ENCODE measurements around the gene KCNK17.

Gene KCNK17

DNA sequence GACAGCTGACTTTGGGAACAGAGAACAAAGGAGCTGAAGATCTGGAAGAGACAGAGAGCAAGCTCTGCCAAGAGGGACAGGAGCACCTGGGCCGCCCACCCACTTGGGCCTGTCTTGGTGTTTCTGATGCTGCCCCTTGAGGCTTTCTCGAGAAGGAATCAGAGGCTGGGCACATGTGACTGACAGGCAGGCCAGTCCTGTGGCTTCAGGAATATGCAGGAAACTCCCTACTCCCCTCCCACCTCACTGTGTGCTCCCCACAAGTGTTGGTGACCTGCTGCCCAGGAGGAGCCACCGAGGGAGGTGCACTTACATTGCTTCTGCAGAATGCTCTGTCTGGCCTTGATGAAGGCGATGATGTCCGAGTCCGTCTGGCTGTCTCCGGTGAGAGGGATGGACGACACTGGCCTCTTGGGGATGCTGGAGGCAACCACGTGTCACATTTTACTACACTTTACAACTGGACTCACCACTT, 29.2 kb upstream of the KCNK17 start:
- DNase-seq (ENCODE audit: low read depth): no peak
- TF ChIP-seq CTCF (IDR thresholded peaks at IDR 0.05; ENCODE audit: low read depth, low read length, missing control alignments): no peak
- H3K4me3 ChIP-seq (ENCODE audit: low read depth, low read length): no peak overlapping the region

- no peak overlapping the region for H3K4me3 ChIP-seq (ENCODE audit: low read depth, low read length)
- no peak for TF ChIP-seq CTCF (IDR thresholded peaks at IDR 0.05; ENCODE audit: low read depth, low read length, missing control alignments)
- DNase-seq (ENCODE audit: low read depth): no peak
Measured at GRCh38 chr6:39342692-39343395, 28.6 kb upstream of the KCNK17 start.

DNA sequence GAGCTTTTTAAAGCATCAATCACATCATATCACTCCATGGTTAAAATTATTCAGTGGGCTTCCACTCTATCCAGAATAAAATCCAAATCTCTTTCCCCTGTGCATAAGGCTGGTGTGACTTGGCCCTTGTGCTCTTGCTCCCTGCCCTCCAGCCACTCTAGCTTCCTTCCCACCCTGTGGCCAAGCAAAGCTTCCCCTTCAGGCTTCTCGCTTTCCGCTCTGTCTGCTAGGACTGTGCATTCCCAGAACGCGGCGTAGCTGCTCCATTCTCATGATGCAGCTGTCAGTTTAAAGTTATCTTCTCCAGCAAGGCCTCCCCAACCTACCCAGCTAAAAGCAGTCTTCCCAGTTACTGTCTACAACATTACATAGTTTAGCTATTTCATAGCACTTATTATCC, 27.7 kb upstream of the KCNK17 start:
- TF ChIP-seq CTCF (IDR thresholded peaks at IDR 0.05; ENCODE audit: low read depth, low read length, missing control alignments): no peak
- DNase-seq (ENCODE audit: low read depth): no peak
- no peak overlapping the region for H3K4me3 ChIP-seq (ENCODE audit: low read depth, low read length)

GRCh38 chr6:39341352-39341751, 27.1 kb upstream of the KCNK17 start:
- TF ChIP-seq CTCF (IDR thresholded peaks at IDR 0.05; ENCODE audit: low read depth, low read length, missing control alignments): no peak
- DNase-seq (ENCODE audit: low read depth): no peak
- H3K4me3 ChIP-seq (ENCODE audit: low read depth, low read length): no peak overlapping the region

GRCh38 chr6:39339868-39340550, 25.8 kb upstream of the KCNK17 start:
- TF ChIP-seq CTCF (IDR thresholded peaks at IDR 0.05; ENCODE audit: low read depth, low read length, missing control alignments): no peak
- H3K4me3 ChIP-seq (ENCODE audit: low read depth, low read length): no peak overlapping the region
- no peak for DNase-seq (ENCODE audit: low read depth)

DNA sequence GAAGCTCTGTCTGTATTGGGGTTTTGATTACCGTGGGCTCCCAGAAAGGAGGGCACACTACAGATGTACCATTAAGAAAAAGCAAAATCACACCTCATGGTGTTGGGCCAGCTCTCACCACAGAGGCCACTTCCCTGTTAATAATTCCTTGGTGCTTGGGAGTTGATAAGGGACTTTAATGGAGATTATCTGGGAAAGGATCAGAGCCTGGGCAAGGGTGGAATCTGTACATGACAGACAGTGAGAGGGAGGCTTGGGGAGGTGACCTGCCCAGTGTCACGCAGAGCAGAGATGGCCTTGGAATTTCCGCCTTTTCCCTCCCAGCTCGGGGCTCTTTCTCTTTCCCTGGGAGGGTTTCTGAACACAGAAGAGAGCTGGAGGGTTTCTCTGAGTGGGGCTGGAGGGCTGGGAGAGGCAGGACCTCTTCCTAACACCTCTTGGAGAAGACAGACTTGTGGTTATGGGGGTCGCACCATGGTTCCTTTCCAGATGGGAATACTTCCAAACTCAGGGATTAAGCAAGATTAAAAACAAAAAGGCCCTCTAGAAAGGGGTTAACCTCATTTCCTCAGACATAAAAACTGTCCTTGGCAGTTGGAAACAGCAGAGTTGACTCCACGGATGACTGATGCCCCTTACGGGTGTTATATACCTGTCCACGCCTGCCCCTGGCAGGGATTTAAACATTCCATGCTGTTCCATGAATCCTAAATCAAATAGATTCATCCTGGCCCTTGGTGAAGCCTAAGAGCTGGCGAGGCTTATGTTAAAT, 25.1 kb upstream of the KCNK17 start:
- DNase-seq (ENCODE audit: low read depth): no peak
- TF ChIP-seq CTCF (IDR thresholded peaks at IDR 0.05; ENCODE audit: low read depth, low read length, missing control alignments): no peak

More for the DNA sequence above, 25.1 kb upstream of the KCNK17 start:
- no peak overlapping the region for H3K4me3 ChIP-seq (ENCODE audit: low read depth, low read length)

All from GM12864 (cell line).